GM10847 (cell line): ENCODE results near the gene SV2C.

Source experiments
- POLR2A ChIP-seq: IDR thresholded peaks from 2 replicates; pipeline ENCODE4 v1.6.1; 2011; ENCODE audit not compliant: insufficient read length; ENCODE audit errors: extremely low read depth

SV2C gene

DNA sequence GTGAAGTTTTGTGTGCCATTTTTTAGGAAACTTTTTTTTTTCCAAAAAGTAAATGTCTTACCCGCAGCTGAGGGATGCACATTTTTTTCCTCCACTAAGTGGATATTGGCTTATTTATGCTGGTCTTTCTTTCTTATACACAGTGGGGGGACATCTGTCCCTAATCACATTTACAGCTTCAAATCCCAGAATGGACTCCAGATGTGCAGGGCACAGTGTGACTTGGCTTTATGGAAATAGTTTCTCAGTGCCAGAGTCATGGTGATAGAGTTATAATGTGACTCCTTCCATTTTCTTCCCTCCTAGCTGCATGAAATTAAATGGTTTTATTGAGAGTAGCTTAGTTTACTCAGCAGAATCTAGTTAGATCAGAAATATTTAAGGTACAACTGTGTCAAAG, 66.5 kb downstream of the SV2C start:
- TF ChIP-seq POLR2A, result no peak

DNA sequence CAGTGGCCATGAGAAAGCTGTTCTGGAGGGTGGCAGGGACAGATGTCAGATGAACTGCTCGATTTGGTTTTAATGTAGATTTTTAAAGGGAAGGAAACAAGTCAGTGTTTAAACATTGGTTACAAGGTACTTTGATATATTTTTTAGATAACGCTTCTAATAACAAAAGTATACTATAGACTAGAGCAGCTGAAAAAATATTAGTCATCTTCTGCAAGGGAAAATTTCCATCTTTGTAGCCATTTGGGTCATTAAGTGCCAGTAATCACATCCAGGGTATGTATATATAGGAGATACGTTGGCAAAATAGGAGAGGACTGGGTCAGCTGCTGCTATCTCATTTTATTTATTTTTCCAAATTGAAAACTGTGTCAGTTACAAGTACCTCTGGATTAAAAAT, 69.0 kb downstream of the SV2C start:
- TF ChIP-seq POLR2A, result no peak

DNA sequence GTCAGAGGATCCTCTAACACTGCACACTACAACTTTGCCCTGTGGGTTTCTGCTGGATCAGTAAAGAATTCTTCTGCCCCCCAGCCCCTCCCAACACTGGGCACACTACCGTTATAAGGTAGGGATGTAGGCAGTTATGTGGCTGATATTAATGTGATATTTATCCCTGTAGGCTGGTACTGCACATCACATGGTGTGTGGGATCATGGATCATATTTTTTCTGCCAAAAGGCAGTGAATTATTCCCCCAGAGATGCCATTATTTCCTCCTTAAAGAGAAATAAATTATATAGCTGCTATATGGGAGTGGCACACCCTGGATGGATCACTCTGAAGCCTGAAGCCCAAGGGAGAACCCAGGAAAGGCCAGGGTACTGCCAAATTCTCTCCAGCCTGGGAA, 69.5 kb downstream of the SV2C start:
- no peak for TF ChIP-seq POLR2A

DNA sequence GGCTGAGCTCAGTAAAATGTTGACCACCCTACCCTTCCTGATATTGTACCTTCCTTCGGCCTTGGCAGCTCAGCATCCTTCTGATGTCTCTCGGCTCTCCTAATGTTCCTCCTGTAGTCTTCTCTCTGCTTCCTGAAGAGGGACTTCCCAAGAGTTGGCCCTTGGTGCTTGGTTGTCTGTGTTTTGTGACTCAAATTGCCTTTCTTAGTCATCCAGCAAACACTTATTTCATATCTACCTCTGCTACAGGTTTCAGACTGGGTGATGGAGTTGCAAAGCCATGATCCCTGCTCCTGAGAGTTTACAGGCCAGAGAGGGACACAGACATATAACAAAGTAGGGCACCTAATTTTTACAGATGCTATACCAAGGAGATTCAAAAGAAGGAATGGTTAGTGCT, 70.1 kb downstream of the SV2C start:
- TF ChIP-seq POLR2A, result no peak

DNA sequence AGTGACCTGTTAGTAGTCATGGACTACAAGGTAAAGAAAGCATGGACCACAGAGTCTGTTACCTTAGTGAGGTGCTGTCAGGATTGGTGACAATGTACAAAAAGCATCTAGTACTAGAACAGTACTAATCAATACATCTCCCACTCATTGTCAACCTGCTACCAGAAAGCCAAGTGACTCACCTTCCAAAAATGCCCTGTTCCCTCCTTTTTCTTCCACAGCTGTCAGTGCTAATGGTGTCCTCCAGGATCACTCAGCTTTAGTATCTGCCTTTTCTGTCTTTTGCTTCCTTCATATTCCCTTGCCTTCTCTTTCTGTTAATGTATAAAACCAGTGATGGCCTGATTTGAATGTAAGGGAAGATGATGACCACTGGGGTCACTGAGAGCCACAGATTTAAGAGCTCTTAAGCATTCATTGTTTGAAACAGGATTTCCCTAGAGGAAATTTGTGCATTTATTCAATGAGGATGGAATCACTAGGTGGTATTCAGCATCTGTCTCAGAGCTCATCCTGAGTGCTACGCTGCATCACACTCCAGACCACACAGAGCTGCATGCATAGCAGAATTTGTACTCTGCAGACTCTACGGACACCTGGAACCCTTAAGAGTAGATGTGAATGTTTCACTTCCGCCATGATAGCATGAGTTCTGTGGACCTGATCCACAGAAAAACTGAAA, 71.0 kb downstream of the SV2C start:
- no peak for TF ChIP-seq POLR2A

DNA sequence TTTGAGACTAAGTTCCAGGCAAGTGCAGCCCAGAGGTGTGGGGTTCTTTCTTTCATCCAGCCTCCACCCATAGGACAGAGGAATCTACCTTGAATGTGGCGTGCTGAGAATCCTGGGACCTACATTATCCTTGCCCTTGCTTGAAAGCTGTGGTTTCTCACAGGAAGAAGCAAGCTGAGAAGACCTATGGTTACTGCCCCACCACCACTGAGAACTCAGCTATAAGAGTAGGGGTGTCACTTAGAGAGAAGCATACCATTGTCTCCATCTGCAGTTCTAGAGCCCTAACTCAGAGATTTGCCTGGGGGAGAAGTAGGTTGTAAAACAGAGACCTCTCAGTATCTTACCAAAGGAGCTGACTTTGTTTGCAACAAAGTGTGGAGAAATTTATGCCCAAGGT, 72.4 kb downstream of the SV2C start:
- TF ChIP-seq POLR2A, result no peak

DNA sequence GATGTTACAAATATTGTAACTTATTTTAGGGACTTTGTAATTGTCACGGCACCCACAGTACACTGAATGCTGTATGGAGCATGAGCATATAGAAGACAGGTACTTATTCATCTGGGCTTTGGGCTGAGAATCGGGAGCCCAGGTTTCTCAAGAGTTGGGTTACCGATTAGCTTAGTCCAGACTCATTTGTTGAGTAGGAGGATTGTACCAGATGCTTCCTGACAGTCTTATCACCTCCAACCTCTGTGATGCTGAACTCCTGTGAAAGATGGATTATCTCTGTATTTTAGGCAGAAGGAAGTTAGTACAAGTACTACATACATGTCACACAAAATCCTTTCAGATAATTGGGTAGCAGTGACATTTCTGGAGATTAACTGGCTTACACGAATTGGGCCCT, 79.2 kb downstream of the SV2C start:
- TF ChIP-seq POLR2A, result no peak

DNA sequence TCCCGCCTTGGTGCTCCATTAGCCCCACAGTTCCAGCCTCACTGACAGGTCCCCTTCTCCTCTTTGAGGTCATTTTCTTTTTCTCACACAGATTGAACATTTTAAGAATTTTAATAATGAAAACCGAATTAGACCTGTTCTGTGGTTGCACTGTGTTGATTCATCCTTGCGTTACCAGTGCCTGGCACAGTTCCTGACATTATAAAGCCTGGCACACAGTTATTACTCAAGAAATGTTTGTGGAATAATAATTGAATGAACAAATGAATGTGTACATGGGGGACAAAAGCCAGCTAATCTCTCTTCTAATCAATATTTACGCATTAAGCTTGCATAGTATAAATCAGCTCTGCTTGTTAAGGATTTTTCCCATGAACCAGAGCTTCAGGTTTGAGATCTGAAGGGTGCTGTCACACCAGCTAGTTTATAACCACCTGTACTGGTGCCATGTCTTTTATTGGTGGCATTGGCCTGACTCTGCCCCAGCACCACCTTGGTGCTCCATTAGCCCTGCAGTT, 80.0 kb downstream of the SV2C start:
- no peak for TF ChIP-seq POLR2A

DNA sequence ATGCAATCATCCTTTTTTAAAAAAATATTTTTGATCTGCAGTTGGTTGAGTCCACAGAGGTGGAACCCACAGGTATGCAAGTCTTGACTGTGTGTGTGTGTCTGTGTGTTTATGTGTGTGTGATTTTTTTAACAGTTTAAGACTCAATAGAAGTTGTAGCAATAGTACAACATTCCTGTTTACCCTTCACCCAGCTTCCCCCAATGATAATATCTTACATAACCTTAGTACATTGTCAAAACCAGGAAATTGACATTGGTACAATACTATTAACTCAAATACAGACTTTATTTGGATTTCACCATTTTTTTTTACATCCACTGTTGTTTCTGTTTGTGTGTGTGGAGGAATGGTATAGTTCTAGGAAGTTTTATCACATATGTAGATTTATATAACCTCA, 81.8 kb downstream of the SV2C start:
- TF ChIP-seq POLR2A, result no peak

DNA sequence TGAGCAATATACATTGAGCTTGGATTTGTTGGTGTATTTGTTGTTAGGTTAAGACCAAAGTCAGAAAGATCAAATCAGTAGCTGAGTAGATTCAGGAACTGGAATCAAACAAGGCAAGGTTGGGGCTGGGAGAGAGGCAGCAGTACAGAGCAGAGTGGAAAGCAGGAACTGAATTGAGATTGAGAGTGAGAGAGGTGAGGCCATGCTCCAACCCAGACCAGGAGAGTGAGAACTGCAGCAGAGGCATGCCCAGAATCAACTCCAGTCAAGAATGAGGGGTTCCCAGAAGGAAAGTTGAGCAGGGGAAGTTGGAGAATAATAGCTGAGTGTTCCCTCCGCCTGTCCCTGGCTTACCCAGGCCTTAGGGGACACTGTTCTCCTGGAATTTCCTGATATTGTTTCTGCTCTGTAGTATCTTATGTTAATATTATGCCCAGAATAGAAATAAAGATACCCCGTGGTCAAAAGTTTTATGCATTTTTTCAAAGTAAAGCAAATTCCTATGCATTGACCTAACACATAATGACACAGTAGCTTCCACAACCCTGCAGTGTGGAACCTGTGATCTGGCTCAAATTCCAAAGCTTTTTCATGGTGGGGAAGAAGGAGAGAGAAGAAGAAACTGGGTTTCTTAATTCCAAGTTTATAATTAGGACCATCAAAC, 82.7 kb downstream of the SV2C start:
- TF ChIP-seq POLR2A, result no peak

DNA sequence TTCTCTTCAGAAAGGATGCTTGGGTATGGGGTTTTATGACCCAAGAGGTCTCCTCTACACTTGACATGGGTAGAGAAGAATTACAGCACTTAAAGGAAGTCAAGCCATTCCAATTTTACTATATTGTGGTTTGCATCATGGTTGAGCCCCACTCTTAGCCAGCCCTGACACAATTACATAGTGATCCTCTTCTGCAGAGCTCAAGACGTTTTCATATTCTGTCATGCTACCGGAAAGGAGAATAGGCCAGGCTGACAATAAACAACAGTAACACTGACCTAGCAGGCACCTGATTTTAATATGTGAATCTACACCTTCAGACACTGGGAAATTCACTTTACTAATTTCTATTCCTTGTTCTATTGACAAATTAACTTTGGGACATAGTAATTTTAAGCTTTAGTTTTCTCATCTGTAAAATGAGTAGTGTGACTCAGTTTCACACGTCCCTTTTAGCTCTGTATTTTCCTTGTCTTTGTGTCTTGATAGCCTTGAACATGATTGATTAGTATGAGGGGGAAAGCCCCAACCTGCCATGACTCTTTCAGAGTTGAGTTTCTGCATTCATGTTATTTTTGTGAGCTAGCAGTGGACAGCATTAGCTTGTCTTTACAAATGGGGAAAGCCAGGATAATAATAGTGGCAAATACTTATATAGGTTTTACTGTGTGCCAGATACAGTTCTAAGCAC, 83.8 kb downstream of the SV2C start:
- no peak for TF ChIP-seq POLR2A

DNA sequence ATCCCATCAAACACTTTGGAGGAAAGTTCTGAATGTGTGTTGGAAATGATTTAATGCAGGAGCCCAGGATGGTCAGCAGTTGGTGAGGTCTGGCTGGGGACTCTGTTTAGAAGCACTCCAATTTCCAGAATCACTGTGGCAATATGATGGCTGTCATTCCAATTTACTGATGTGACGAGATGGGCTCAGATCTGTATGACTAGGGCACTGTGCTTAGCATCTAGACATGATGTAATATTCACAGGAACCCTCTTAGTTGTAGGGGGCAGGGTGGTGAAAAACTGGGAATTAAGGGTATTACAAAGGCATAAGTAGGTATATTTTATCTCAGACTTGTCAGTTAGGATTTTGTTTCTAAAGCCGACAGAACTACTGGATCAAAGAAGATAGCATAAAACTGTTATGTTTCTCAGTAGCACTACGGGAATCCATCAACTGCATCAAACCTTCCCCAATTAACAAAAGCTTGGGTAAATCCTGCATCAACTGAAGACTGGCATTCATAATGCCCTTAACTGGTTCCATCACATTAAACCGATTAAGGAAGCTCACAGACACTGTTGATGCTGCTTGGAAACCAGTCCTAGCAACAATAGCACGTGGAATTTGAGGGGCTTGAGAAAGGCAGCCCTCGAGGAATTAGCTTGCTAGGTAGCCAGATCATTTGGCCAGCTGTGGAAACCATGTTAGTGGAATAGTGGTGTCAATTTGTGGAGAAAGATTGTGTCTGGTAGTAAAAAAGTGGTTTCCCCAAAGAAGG, 86.1 kb downstream of the SV2C start:
- no peak for TF ChIP-seq POLR2A

DNA sequence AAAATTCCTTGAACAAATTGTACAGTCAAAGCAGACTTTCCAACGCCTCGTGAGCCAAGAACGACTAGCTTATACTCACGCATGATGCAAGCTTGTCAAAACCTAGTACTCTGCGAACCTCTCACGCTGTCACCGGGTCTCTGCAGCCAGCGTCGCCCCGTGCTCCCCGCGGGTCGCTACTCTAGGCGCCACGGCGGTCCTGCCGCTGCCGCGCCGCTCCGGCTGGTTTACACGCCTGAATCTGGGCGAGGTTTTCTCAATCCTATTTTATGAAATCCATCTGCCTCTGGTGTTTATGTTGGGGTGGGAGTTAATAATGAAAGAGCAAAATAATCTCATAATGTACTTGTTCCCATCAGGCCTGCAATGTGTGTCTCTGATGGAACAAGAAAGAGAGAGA, 90.9 kb downstream of the SV2C start:
- TF ChIP-seq POLR2A, result no peak

DNA sequence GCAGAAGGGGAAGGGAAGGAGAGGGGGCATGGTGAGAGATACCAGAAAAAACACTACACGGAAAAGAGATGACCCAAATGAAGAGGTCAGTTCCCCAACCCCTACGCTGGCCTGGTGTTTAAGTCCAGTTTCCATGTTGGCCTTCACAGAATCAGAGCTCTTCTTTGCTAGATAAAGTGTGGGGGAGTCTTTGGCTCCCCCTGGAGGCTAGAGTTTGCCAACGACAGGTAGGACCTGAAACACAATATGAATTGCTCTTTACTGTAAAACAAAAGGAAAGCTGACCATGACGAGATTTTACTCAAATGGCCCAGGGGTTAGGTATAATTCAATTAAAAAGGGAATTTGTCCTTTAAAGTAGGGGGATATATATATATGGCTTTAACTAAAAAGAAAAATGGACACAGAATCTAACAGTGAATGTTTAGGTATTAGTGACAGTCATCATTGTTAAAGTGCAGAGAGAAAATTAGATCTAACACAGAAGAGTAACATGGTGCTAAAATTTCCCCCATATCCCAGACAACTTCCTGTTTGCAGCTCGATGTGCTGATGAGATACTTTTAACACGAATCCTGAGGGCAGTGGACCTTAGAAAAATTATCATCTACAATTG, 92.0 kb downstream of the SV2C start:
- no peak for TF ChIP-seq POLR2A

DNA sequence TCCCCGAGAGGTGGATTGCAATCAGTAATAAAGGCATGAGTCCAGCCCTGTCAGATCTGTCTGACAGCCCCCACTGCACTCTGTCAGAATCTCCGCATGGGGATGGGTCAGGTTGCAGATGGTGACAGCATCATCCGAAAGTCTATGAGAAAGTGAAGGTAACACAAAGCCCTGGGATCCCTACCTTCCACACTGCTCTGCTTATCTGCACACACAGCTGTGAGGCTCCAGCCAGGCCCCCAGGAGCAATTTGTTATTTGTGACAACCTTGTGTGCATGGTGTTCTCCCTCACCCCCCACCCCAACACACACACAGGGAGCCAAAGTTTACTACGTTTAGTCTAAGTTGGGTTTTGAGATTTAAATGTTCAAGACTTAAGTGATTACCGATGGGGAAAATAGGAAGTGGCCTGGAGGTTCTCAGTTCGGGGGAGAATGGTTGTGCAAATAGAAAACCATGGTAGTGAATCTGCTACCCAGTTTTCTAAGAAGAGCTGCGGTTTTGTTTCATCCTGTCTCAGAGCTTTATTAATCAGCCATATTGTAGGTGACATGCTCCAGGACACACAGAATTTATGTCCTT, 92.7 kb downstream of the SV2C start:
- no peak for TF ChIP-seq POLR2A
